Spleen (tissue), 11 donors: Measurements from ENCODE around the gene CHMP5. TPM values are rescaled to one million over a fixed set of nuclear protein-coding genes. Genes with fewer than 3 reads are reported as not detected.

Source experiments
- DNase-seq: peaks from one replicate; pipeline ENCODE4 v3.0.0-alpha.2; 2020
- H3K27ac ChIP-seq, 8 donors: fragments of 200-600 bp; sonication (generic) in 7 of 8; 1 replicate in 4 of 8; 2 replicates in 4 of 8; pipeline versions ENCODE4 v1.5.0 to v1.8.0; 2016 to 2021; ENCODE audit warnings: inconsistent platforms in 4 of 8, mild to moderate bottlenecking in 4 of 8, moderate library complexity in 1 of 8
- H3K27me3 ChIP-seq, 7 donors: fragments of 200-600 bp; sonication (generic) in 6 of 7; replicated peaks in 1 of 7; 1 replicate in 4 of 7; 2 replicates in 3 of 7; pipeline versions ENCODE4 v1.5.0 to v1.8.0; 2016 to 2021; ENCODE audit warnings: inconsistent platforms in 3 of 7, mild to moderate bottlenecking in 1 of 7
- H3K36me3 ChIP-seq, 6 donors: fragments of 200-600 bp; sonication (generic) in 5 of 6; 1 replicate in 4 of 6; 2 replicates in 2 of 6; pipeline versions ENCODE4 v1.5.0 to v1.8.0; 2016 to 2021; ENCODE audit warnings: inconsistent platforms in 2 of 6
- H3K4me1 ChIP-seq, 6 donors: fragments of 200-600 bp; sonication (generic) in 5 of 6; 1 replicate in 3 of 6; 2 replicates in 3 of 6; pipeline versions ENCODE4 v1.5.0 to v1.8.0; 2016 to 2021; ENCODE audit warnings: inconsistent platforms in 3 of 6
- H3K4me3 ChIP-seq, 8 donors: fragments of 200-600 bp; sonication (generic) in 7 of 8; 1 replicate in 4 of 8; 2 replicates in 4 of 8; pipeline versions ENCODE4 v1.5.0 to v1.8.0; 2016 to 2021; ENCODE audit warnings: inconsistent platforms in 4 of 8, mild to moderate bottlenecking in 4 of 8, moderate library complexity in 2 of 8
- H3K9me3 ChIP-seq, 8 donors: fragments of 200-600 bp; sonication (generic) in 7 of 8; 1 replicate in 4 of 8; 2 replicates in 4 of 8; pipeline versions ENCODE4 v1.5.0 to v1.8.0; 2016 to 2021; ENCODE audit warnings: inconsistent platforms in 4 of 8
- CTCF ChIP-seq, 11 experiments: fragments of 200-600 bp in 7 of 11; fragments of 450-650 bp in 4 of 11; sonication (generic) in 4 of 11; IDR thresholded peaks in 8 of 11; conservative IDR thresholded peaks in 3 of 11; 1 replicate in 7 of 11; 2 replicates in 4 of 11; pipeline versions ENCODE4 v1.4.0 to v1.8.0; 2016 to 2021; ENCODE audit warnings: antibody characterized with exemption in 11 of 11, inconsistent platforms in 4 of 11, mild to moderate bottlenecking in 1 of 11
- POLR2A ChIP-seq, 3 donors: fragments of 450-650 bp; IDR thresholded peaks; one replicate each; pipeline ENCODE4 v1.5.1; 2017; ENCODE audit warnings: antibody characterized with exemption in 3 of 3, mild to moderate bottlenecking in 1 of 3
- POLR2AphosphoS5 ChIP-seq, 3 donors: sonication (generic); formaldehyde crosslinking; IDR thresholded peaks; one replicate each; pipeline ENCODE4 v1.5.1; 2017; ENCODE audit warnings: antibody characterized with exemption in 3 of 3
- WGBS, 5 donors: extraction: QIAGEN DNeasy Blood & Tissue Kit in 3 of 5; methylation state at CpG; one replicate each; pipeline versions ENCODE4 v1.1.5 to v1.1.7; 2013 to 2018; 5-methylcytosine and 5-hydroxymethylcytosine counted together
- intact Hi-C: fragments of 100-400 bp; cut with DNase I; formaldehyde crosslinking; loops from one replicate; pipeline ENCODE4 v1.15.0; 2023; ENCODE audit warnings: low total_unique reads
- polyA plus RNA-seq, 3 donors: library from polyadenylated mRNA; stranded (reverse); fragments of 200-250 nt; gene quantifications; one replicate each; pipeline ENCODE4 v1.2.1, GENCODE V29; 2013
- total RNA-seq, 7 donors: library from RNA; depleted of rRNA in 3 of 7; stranded (reverse); fragments of >200 nt in 3 of 7; fragmentation: NEBNext Ultra II Directional in 4 of 7; extraction: Animal tissue kit (Norgen Biotek cat#: 25700) in 4 of 7; gene quantifications; one replicate each; pipeline versions ENCODE4 v1.1.0 to v1.2.1, GENCODE V29; 2016 to 2021
- donor health status: healthy with polysubstance abuse.
- donor health status: DM: no; HTN: no; CAD: no; lungs with moderate emphysema.
- donor health status: DM: no; HTN: no; CAD: no.
- donor health status: Bipolar disorder and iron deficiency.
- donor health status: healthy.
- donor health status: DM: no; HTN: no; CAD: no.
- donor health status: DM: yes; HTN: yes; CAD: no.

CHMP5 gene
- total and polyA plus RNA-seq, 10 donors, result 43.6 to 75.9 (median 54.8) TPM

GRCh38 chr9:33222031-33222430 lies 42.8 kb upstream of the CHMP5 start:
- DNase-seq, result no peak
- peaks cover 16 to 46% (median 38%) of the 10 kb centered on the region in 6 donors for H3K4me1 ChIP-seq
- peak overlapping the region in 7 of 8 donors; percentile 11 to 79 (median 58) for H3K27ac ChIP-seq
- H3K4me3 ChIP-seq, result no peak overlapping the region
- TF ChIP-seq POLR2AphosphoS5 (IDR thresholded peaks at IDR 0.05), result no peak
- TF ChIP-seq POLR2A (IDR thresholded peaks at IDR 0.05), result no peak
- TF ChIP-seq CTCF (IDR thresholded peaks at IDR 0.05 in 8 of 11, conservative IDR thresholded peaks at IDR 0.05 in 3 of 11), result no peak
- WGBS, 5 donors, result 63 to 73% (median 67%) methylated on average over 3 of the region's 3 CpGs
- intact Hi-C loops, result loop anchor here (10.0 kb wide), 1 partner anchor 47 kb away; no protein-coding TSS in a partner anchor
- H3K27me3 ChIP-seq, result no peaks in the 10 kb centered on the region
- H3K9me3 ChIP-seq, result no peaks in the 10 kb centered on the region
- no peaks in the 10 kb centered on the region for H3K36me3 ChIP-seq

- Histone ChIP-seq H3K4me1 (peaks cover 16 to 50% (median 40%) of the 10 kb centered on the region in 6 donors), H3K9me3 (no peaks in the 10 kb centered on the region), H3K27ac (no peak overlapping the region), H3K36me3 (no peaks in the 10 kb centered on the region), H3K4me3 (no peak overlapping the region), H3K27me3 (no peaks in the 10 kb centered on the region)
- no peak for TF ChIP-seq POLR2A (IDR thresholded peaks at IDR 0.05)
- no peak for TF ChIP-seq POLR2AphosphoS5 (IDR thresholded peaks at IDR 0.05)
- no peak for TF ChIP-seq CTCF (IDR thresholded peaks at IDR 0.05 in 8 of 11, conservative IDR thresholded peaks at IDR 0.05 in 3 of 11)
- WGBS, 5 donors, result 69 to 93% (median 74%) methylated on average over 1 of the region's 1 CpG
- DNase-seq, result no peak
- intact Hi-C loops, result loop anchor here (2.0 to 10.0 kb wide), 2 partner anchors 49 to 141 kb away; no protein-coding TSS in a partner anchor
Observed at GRCh38 chr9:33223696-33224095, 41.2 kb upstream of the CHMP5 start.

GRCh38 chr9:33225319-33226147 lies 39.3 kb upstream of the CHMP5 start:
- TF ChIP-seq POLR2AphosphoS5 (IDR thresholded peaks at IDR 0.05) (no peak), CTCF (IDR thresholded peaks at IDR 0.05 in 8 of 11, conservative IDR thresholded peaks at IDR 0.05 in 3 of 11) (peak; percentile 49 to 89 (median 81))
- Histone ChIP-seq H3K4me3 (no peak overlapping the region), H3K9me3 (no peaks in the 10 kb centered on the region), H3K36me3 (no peaks in the 10 kb centered on the region), H3K27ac (peak overlapping the region in 6 of 8 donors; percentile 2 to 87 (median 80)), H3K4me1 (peaks cover 16 to 49% (median 39%) of the 10 kb centered on the region in 6 donors), H3K27me3 (no peaks in the 10 kb centered on the region)
- WGBS, 5 donors, result 15 to 29% (median 20%) methylated on average over 6 of the region's 6 CpGs
- intact Hi-C loops, result loop anchor here (2.0 to 10.0 kb wide), 2 partner anchors 51 to 143 kb away; no protein-coding TSS in a partner anchor
- DNase-seq, result no peak

- no peaks in the 10 kb centered on the region for H3K27me3 ChIP-seq
- H3K36me3 ChIP-seq, result no peaks in the 10 kb centered on the region
- intact Hi-C loops, result loop anchor here (10.0 kb wide), 1 partner anchor 52 kb away; no protein-coding TSS in a partner anchor
- peak; percentile 88 for DNase-seq
- peak overlapping the region in 1 of 8 donors; percentile 31 for H3K4me3 ChIP-seq
- TF ChIP-seq POLR2A (IDR thresholded peaks at IDR 0.05), result no peak
- TF ChIP-seq CTCF (IDR thresholded peaks at IDR 0.05 in 8 of 11, conservative IDR thresholded peaks at IDR 0.05 in 3 of 11), result no peak
- TF ChIP-seq POLR2AphosphoS5 (IDR thresholded peaks at IDR 0.05), result peak in 1 of 3 donors; percentile 21
- H3K4me1 ChIP-seq, result peaks cover 7 to 34% (median 25%) of the 10 kb centered on the region in 6 donors
- 35 to 55% (median 43%) methylated on average over 10 of the region's 10 CpGs for WGBS, 5 donors
- peak overlapping the region; percentile 16 to 87 (median 80) for H3K27ac ChIP-seq
- no peaks in the 10 kb centered on the region for H3K9me3 ChIP-seq
Observed at GRCh38 chr9:33227008-33227398, 37.8 kb upstream of the CHMP5 start.
